GM21367 (cell line): ENCODE measurements around the gene ISM1.

Source experiments
- ATAC-seq: cut with Tn5 transposase; IDR thresholded peaks from one replicate; pipeline ENCODE4 v1.9.1; 2021; ENCODE audit not compliant: unreplicated experiment

The ISM1 gene

GRCh38 chr20:13251904-13252297 lies 30.8 kb downstream of the ISM1 start:
- ATAC-seq: no peak

GRCh38 chr20:13255356-13255755 lies 34.3 kb downstream of the ISM1 start:
- no peak for ATAC-seq

- ATAC-seq: no peak
Observed at GRCh38 chr20:13256606-13257005, 35.5 kb downstream of the ISM1 start.

DNA sequence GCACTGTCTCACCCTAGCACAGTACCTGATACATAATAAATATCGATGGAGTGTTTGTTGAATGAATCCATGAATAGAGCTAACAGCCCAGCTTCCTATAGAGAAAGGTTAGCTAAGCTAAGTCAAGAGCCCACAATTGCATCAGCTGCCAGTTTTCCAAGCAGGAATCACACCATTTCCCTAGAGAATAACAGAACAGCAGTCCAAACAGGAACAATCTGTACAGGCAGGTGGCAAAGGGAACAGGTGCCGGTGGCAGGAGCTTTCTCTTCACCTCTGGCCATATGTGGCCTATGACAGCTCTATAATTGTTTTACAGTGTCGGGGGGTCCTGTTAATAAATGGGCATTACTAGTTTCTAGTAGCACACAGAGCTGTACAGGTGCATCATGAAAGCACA lies 38.8 kb downstream of the ISM1 start:
- no peak for ATAC-seq

GRCh38 chr20:13260650-13261279 lies 39.7 kb downstream of the ISM1 start:
- ATAC-seq: no peak

GRCh38 chr20:13261460-13262301 lies 40.6 kb downstream of the ISM1 start:
- ATAC-seq: peak; percentile 75

GRCh38 chr20:13262302-13262650 lies 41.2 kb downstream of the ISM1 start:
- ATAC-seq: no peak

- no peak for ATAC-seq
Observed at GRCh38 chr20:13262671-13263360, 41.7 kb downstream of the ISM1 start.

- no peak for ATAC-seq
Observed at GRCh38 chr20:13263451-13263850, 42.4 kb downstream of the ISM1 start.

DNA sequence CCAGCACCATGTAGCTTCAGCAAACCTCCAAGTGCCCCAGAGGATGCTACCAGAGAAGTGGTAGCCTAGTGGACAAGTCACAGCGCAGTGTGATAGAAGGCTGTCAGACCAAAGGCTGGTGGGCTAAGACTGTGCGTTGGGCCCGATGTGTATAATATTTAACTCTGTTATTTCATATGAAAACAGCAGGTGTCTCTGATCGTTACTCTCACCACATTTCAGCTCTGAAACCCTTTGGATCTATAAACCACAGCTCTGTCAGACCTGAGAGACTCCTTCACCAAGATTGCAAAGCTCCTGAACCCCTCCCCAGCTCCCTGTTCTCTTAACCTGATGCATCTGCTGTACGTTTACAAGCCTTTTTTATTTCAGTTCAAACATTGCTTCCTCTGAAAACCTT lies 43.8 kb downstream of the ISM1 start:
- ATAC-seq: no peak

- no peak for ATAC-seq
Observed at GRCh38 chr20:13265941-13266340, 44.9 kb downstream of the ISM1 start.

GRCh38 chr20:13267231-13267630 lies 46.2 kb downstream of the ISM1 start:
- no peak for ATAC-seq

- no peak for ATAC-seq
Observed at GRCh38 chr20:13268953-13269352, 47.9 kb downstream of the ISM1 start.

DNA sequence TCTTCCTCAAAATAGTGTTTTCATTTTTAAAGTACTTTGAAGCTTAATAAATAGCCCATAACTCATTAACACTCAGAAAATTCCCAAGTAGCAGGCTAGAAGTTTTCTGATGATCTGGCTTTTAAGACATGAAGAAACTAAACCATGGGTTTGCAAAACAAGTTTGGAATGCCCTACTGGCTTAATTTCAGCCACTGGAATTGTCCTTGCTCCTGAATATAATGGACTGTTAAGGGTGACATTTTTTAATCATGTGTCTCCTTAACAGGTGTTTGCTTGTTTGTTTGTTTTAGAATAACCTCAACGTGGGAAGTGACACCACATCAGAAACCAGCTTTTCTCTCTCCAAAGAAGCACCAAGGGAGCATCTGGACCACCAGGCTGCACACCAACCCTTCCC lies 49.1 kb downstream of the ISM1 start:
- no peak for ATAC-seq

GRCh38 chr20:13271098-13271497 lies 50.0 kb downstream of the ISM1 start:
- no peak for ATAC-seq

GRCh38 chr20:13271977-13272975 lies 51.2 kb downstream of the ISM1 start:
- no peak for ATAC-seq

DNA sequence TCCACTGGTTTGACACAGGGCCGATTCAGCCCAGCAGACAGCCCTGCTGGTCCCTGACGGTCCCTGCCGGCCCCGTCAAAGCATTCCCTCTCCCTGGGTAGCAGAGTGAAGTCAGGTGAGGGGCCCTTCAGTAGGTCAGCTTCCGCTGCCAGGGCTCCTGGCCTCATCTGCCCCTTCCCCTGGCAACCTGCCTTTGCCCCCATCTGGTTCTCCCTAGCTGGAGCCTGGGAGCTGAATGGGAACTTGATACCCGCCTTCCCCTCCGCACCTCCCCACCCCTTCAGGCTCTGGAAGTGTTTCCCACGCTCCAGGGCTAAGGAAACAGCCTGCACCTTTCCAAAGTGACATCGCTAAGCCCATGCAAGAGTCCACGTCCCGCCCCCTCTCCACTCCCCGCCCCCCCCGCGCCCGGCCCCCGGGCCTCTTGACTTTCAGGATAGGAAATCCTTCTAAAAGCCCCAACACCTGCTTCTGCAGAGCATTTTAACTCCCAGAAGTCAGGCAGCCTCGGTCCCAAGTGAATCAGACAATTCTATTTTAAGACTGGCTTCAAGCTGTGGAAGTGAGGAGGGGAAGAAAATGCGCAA lies 53.3 kb downstream of the ISM1 start:
- ATAC-seq: no peak

GRCh38 chr20:13276945-13277541 lies 56.0 kb downstream of the ISM1 start:
- ATAC-seq: no peak

GRCh38 chr20:13277663-13278295 lies 56.7 kb downstream of the ISM1 start:
- ATAC-seq: no peak
